Ecto neural progenitor cell (in vitro differentiated cells): ENCODE results near the gene ARFGAP2.

Experiments
- DNase-seq: peaks from one replicate; pipeline ENCODE4 v3.0.0-alpha.2; 2018; ENCODE audit warnings: low spot score

ARFGAP2 gene

DNA sequence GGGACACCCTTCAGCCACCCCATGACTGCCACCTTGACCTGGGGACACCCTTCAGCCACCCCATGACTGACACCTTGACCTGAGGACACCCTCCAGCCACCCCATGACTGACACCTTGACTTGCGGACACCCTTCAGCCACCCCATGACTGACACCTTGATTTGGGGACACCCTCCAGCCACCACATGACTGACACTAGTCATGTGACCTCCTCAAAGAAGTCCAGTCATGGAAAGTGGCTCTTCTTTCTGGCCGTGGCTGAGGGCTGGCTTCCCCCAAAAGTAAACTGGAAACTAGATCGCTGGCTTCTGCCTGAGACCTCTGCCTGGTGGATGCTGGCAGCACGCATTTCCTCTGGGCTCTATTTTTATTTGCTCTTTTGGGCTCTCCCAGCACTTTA is 28.4 kb downstream of the ARFGAP2 start:
- DNase-seq, result no peak

DNA sequence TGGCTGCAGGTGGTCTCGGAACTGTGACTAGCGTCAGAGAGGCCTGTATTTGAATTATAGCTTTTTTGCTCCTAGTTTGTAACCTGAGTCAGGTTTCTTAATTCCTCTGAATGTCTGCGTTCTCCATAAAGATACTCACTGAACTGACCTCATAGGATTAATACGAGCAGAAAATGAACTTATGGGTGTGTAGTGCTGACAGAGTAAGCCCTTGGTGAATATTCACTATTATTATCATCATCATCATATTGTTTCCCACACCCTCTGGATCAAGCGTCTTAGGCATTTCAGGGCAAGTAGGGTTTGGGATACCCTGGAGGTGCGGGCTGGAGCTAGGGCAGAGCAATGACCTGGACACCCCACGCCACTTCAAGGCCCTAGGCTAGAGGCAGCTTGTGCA is 29.0 kb downstream of the ARFGAP2 start:
- no peak for DNase-seq

DNA sequence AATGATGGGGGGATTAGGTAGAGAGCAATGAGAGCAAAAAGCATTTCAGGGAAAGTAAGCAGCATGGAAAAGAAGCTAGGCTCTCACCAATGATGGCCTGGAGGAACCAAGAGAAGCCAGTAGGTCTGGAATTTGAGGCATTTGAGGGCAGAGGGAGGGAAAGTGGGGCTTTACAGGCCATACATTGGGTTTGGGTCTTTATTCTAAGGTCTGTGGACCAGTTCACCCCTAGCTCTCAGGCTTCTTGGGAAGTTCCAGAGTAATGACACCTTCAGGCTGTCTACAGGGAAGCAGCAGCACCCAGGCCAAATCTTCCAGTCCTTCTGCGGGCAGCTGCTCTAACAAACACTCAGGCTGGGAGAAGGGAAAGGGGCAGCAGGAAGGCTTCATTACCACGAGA is 29.4 kb downstream of the ARFGAP2 start:
- no peak for DNase-seq

DNA sequence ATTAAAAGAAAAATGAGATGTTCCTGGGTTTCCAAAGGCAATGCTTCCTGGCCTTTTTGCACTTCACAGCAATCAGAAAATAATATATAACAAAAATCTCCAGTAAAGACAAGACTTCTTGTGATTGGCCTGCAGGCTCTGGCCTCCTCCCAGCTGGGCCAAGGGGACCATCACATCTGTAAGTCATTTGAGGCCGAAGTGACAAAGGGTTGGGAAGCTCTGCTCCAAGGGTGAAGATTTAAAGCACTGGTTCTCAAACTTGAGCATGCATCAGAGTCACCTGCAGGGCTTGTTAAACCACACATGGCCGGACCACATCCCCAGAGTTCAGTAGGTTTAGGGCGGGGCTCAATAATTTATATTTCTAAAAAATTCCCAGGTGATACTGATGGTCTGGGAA is 32.1 kb downstream of the ARFGAP2 start:
- DNase-seq, result no peak

DNA sequence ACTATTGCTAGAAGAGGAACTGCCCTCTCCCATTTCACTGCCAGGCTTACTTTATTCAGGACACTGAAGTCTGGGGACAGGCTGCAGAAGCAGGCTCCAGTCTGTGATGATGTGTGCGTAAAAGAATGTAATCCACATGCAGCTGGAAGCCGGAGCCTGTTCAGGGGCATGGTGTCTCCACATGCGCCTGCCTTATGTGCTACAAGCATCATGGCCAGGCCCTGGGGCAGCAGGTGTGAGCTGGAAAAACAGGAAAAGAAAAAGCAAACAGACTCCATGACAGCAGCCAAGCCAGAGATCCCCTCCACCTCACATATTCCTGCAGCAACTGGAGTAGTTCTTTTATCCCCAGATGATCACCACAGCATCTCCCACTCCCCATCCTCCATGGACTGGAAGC is 33.4 kb downstream of the ARFGAP2 start:
- no peak for DNase-seq

DNA sequence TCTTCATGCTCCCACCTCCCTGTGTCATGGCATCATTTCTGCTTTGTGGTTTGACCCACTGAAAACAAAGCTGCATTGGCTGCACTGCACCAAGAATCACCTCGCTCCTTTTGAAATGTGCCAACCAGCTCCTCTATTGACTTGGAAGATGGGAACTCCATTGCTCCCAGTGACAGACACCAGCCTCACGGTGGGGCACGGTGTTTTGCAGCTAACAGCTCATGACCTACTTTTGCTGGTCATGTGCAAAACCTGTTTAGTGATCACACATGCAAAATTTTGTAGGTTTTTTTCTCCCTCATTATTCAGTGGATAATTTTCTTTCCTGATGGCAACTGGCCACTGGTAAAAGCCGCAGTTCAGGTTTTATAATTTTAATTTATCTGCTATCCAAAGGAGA is 36.8 kb downstream of the ARFGAP2 start:
- DNase-seq, result no peak

DNA sequence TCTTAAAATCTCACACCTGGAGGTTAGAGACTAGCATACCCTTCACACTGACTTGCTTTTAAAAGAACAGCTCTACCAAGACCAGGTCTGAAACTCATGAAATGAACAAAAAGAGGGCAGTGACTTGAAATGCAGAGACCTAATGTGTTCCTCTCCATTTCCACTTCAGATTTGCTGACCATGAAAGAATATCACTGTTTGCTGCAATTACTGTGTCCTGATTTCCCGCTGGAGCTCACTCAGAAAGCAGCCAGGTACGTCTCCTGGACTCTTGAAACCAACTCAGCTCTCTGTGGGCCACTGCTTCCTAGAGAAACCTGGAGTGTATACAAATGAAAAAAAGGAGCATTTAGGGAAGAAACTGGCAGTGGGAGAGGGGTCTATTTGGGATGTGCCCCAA is 39.2 kb downstream of the ARFGAP2 start:
- DNase-seq, result no peak

DNA sequence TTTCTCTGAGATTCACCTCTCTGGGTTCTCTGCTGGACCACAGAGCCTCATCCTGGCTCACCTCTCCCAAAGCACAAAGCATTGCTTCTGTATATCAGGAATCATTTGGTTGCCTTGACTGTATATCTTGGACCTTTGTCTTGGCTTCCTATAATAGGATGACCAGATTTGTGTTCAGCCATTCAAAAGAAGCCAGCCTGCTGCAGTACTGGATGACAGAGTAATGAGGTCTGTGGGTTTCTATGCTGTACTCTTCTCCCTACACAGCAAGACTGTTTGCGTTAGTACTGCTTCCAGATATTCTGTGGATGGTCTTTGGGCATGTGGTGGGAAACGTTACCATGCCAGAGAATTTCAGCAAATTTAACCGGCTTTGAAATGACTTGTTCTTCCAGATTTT is 39.8 kb downstream of the ARFGAP2 start:
- no peak for DNase-seq

DNA sequence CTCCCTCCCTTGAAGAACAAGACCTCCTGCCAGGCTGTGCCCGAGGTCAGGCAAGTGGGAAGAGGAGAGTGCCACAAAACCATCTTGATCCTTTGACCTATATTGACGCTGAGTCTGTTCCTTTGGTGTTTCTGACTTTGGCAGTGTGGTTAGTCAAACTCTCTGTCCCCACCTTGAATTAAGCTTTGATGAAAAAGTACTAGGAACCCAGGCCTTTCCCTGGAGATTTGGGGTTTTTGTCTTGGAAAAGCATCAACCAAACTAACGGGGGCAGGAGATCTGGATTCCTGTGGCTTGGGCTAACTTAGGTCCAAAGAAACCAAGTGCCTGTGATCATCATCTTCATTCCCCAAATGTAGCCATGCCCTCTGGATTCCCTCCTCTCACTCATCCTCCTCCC is 40.4 kb downstream of the ARFGAP2 start:
- no peak for DNase-seq

DNA sequence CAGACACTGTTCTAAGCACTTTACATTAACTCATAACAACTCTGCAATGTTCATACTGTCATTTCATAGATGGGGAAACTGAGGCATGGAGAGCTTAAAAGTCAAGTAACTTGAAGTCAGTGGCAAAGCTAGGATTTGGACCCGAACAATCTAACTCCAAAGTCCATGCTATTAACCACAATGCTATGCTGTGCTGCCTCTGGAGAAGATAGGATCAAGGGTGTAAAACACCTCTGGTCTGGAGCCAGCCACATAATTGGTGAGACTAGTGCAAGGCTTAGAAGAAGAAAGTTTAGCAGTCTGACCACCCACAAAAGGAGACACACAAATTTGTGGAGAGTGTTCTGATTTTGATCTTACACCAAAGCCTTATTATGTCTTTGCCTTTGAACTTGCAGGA is 43.7 kb downstream of the ARFGAP2 start:
- no peak for DNase-seq

DNA sequence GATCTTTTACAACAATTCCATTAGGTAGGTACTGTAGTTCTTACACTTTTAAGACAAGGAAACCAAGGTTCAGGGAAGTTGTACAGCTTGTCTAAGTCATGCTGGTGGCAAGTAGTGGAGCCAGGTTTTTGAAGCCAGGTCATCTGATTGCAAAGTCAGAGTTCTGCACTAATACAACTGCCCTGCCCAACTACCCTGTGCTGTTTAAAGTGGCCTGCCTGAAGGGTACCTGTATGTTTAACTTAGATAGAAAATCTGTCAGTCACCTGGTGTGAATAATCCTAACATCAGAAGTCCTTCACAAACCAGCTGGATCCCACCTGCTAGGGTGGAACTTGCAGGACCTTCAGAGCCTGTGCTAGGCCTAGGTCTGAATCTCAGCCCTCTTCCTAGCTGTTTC is 44.2 kb downstream of the ARFGAP2 start:
- DNase-seq, result no peak

DNA sequence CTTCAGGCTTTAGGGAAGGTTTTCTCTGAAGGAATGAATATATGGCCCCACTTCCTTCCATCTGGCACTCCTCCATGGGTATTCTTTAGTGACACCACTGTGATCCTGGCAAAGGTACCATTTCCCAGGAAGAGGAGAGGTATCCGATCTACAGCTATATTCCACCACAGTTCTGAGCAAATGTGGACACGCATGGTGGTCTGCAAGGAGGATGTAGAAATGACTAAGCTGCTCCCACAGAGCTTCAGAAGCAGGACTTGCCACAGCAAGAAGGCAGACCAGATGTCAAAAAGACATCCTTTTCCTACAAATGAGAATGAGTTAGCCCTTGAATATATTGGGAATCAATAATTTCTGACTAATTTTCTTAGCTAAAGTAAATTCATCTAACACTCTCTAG is 45.5 kb downstream of the ARFGAP2 start:
- DNase-seq, result no peak

DNA sequence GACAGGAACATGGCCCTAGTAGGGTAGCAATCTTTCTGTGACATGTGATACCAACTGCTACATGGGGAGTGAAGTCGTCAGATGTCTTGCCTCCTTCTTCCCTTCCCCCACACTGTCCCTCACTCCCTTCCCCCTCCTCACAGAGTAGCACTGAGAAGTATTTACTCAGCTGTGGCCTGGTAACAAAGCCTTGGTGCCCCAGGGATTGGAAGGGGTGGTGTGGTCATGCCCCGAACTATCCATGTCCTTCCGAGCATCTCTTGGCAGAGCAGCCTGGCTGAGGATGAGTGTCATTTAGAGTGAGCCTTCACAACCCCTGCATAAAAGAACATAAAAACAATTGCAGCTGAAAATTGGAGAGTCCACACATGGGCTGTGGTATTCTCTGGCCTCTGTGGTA is 46.1 kb downstream of the ARFGAP2 start:
- no peak for DNase-seq

DNA sequence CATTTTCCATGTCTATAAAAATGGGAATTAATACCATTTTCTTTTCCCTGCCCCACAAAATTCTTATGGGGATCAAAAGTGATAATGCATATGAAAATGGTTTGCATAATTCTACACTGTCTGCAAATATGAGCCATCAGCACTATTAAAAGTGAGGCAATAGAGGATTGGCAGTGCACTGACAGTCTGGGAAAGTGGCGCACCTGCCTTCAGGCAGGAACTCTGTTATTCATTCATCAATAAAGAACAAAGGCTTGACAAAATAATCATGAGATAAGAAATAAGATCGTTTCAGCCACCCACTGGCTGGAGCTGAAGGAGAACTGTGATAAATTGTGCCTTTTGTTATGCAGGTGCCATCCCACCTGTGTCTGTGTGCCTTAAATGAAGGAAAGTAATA is 49.5 kb downstream of the ARFGAP2 start:
- no peak for DNase-seq

DNA sequence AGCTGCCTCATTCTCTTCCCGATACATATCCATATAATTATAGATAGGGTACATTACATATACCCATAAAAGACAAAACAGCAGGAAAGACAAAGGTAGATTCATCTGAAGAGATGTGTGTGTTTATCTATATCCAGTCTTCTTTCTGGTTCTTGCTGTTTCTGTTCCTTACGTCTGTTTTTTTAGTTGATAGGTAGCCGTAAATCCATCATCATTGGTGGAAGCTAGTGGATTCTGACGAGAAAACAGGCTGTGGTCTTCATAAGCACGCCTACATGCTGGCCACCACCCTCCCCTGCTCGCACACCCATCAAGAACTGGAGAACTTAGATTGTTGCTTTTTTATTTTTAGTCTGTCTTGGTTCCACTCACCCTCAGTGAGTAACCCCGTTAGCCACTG is 51.6 kb downstream of the ARFGAP2 start:
- no peak for DNase-seq

DNA sequence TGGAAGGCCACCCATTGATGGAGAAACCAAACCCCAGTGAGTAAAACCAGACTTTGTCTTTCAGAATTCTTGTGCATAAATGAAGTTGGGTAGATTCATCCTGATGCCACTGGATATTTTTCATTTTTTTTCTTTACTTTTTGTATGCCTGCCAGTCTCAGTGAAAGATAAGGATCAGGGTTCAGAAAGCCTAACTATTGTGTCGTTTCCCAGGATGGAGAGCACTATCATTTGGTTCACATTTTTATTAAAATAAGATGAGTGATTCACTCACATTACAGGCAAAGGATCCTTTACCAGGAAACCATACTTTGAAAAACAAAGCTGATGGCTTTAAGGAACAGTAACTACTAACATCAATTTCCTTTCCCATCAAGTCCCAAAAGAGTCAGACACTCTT is 52.0 kb downstream of the ARFGAP2 start:
- DNase-seq, result no peak

DNA sequence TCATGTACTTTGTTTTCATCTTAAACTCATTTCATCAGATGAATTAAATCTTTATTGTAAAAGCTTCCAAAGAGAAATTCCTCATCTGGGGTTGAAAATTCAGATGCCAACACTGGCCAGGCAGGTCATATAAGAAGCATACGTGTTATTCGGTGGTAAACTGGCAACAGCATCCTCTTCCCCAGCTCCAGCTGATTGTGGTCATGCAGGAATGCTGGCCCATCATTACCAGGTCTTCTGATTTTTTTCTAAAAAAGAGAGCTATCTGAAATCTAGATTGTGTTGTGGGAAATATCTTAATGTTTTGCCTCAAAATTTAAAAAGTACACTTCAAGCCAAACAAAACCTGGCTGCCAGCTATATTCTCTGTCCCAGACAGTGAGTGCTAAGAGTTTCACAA is 53.6 kb downstream of the ARFGAP2 start:
- no peak for DNase-seq

DNA sequence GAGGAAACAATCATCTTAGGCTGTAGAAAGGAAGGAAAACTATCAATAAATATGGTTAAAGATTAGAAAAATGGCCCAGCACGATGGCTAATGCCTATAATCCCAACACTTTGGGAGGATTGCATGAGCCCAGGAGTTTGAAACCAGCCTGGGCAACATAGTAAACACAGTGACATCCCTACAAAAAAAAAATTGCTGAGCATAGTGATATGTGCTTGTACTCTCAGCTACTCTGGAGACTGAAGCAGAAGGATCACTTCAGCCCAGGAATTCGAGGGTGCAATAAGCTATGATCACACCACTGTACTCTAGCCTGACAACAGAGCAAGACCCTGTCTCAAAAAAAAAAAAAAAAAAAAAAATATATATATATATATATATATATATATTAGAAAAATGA is 54.9 kb downstream of the ARFGAP2 start:
- DNase-seq, result no peak

DNA sequence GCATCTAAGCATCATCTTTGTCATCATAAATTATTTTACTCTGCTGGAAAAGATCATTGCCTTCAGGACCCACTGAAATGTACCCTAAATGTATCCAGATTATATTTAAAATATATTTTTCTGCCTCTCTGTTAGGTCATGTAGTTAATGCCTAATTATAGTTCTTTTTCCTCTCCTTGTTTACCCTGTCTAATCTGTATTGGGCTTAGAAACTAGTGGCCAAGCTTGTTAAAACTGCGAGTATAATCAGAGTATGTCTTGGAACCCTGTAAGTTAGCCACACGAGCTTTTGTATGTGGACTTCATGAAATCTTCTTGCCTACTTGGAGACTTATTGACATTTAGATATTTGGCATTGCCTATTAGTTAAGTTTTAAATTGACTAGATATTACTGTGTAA is 55.6 kb downstream of the ARFGAP2 start:
- no peak for DNase-seq

DNA sequence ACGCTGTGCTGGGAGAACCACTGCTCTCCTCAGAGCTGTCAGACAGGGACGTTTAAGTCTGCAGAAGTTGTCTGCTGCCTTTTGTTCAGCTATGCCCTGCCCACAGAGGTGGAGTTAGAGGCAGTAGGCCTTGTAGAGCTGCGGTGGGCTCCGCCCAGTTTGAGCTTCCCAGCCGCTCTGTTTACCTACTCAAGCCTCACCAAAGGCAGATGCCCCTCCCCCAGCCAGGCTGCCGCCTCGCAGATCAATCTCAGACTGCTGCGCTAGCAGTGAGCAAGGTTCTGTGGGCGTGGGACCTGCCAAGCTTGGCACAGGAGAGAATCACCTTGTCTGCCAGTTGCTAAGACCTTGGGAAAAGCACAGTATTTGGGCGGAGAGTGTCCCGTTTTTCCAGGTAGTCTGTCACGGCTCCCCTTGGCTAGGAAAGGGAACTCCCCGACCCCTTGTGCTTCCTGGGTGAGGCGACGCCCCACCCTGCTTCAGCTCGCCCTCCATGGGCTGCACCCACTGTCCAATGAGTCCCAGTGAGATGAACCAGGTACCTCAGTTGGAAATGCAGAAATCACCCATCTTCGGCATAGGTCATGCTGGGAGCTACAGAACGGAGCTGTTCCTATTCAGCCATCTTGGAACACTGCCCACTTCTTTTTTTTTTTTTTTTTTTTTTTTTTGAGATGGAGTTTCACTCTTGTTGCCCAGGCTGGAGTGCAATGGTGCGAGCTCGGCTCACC is 57.6 kb downstream of the ARFGAP2 start:
- peak; percentile 46 for DNase-seq
